ENCODE results near the gene HYAL2. TPM values are rescaled to one million over a fixed set of nuclear protein-coding genes. Genes with fewer than 3 reads are reported as not detected.
"Not testable (repeated sequence)": the region's sequence is repeated elsewhere in the genome, so short reads cannot be mapped to it uniquely, and the experiment has no call there.

HYAL2 gene
- total and polyA plus RNA-seq, 9 donors: 10.9 to 81.6 (median 41.2) TPM

DNA sequence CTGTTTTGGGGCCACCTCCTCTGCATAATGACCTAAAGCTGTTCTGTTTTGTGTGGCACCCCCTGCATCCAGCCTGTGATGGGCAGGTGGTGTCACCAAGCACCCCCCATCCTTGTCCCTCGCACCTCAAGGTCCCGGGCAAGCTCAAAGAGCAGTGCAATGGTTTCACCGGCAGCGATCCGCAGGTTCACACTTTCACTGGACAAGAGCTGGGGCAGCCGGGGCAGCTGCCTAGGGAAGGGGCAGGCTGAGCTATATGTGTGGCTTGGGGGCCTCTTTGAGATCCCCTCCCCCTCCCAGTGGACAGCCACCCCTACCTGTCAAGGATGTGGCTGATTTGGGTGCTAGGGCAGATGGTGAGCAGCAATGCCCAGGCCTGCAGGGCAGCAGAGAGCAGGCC lies 33.4 kb downstream of the HYAL2 start:
- no peak for TF ChIP-seq EP300 (IDR thresholded peaks at IDR 0.05)
- TF ChIP-seq, protein P1, sequence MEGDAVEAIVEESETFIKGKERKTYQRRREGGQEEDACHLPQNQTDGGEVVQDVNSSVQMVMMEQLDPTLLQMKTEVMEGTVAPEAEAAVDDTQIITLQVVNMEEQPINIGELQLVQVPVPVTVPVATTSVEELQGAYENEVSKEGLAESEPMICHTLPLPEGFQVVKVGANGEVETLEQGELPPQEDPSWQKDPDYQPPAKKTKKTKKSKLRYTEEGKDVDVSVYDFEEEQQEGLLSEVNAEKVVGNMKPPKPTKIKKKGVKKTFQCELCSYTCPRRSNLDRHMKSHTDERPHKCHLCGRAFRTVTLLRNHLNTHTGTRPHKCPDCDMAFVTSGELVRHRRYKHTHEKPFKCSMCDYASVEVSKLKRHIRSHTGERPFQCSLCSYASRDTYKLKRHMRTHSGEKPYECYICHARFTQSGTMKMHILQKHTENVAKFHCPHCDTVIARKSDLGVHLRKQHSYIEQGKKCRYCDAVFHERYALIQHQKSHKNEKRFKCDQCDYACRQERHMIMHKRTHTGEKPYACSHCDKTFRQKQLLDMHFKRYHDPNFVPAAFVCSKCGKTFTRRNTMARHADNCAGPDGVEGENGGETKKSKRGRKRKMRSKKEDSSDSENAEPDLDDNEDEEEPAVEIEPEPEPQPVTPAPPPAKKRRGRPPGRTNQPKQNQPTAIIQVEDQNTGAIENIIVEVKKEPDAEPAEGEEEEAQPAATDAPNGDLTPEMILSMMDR (IDR thresholded peaks at IDR 0.05): no peak
- no peak for TF ChIP-seq POLR2A (IDR thresholded peaks at IDR 0.05)
- no peak overlapping the region for H3K4me3 ChIP-seq
- intact Hi-C loops (cut with DNase I): no loop called here
- H3K9me3 ChIP-seq: no peaks in the 10 kb centered on the region
- no peak overlapping the region for H3K27ac ChIP-seq
- H3K4me1 ChIP-seq (ENCODE audit: insufficient read depth): peaks cover 6% of the 10 kb centered on the region
- WGBS, 3 donors: 86 to 90% (median 89%) methylated on average over 6 of the region's 6 CpGs
- DNase-seq: no peak
- no peaks in the 10 kb centered on the region for H3K36me3 ChIP-seq
- no peaks in the 10 kb centered on the region for H3K27me3 ChIP-seq

DNA sequence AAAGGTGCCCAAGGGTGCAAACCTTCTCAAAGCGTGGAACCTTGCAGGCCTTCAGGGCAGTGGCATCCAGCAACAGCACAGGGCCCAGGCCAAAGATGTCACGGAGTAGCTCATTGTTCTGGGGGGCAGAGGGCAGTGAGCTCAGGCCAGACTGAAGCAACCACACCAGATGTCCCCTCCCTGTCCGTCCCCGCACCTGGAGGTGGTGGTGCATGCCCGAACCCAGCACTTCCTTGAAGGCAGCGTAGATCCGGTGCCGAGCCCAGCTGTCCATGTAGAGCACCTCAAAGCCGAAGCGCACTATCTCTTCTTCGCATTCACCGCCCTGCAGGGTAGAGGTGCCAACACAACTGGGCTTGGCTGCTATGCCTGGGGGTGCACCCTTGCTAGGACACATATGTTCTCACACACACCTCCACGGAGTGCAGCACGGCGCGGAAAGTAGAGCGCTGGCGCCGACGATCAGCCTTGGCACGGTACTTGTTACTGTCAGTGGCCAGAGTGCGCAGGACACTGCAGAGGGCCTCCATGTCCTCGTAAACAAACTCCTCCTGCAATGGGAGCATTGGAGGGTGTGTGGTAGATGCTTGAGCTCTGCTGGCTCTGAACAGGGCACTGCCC lies 34.0 kb downstream of the HYAL2 start:
- Histone ChIP-seq H3K27ac (no peak overlapping the region), H3K4me3 (no peak overlapping the region), H3K9me3 (no peaks in the 10 kb centered on the region), H3K4me1 (ENCODE audit: insufficient read depth) (peaks cover 6% of the 10 kb centered on the region), H3K27me3 (no peaks in the 10 kb centered on the region), H3K36me3 (no peaks in the 10 kb centered on the region)
- intact Hi-C loops (cut with DNase I): no loop called here
- 90 to 93% (median 92%) methylated on average over 23 of the region's 23 CpGs for WGBS, 3 donors
- TF ChIP-seq, protein P1 (IDR thresholded peaks at IDR 0.05): no peak
- TF ChIP-seq EP300 (IDR thresholded peaks at IDR 0.05): no peak
- TF ChIP-seq POLR2A (IDR thresholded peaks at IDR 0.05): no peak
- no peak for DNase-seq

DNA sequence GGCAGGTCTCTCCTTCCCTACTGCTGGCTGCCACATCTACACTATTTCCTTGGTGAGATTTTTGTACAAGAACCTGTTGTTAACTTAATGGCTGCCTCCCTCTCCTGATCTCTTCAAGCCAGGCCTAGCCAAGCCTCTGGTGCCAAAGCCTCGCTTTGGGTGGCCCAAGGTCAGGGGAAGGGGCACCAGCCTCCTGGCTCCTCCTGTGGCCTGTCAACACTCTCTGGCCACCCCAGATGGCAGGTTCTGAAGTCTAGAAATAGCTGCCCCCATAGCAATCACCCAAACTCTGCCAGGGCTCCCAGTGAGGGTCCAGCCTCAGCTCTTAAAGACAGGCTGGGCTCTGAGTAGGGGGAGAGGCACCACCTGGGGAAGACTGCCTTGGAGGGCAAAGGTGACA lies 35.3 kb downstream of the HYAL2 start:
- 67 to 84% (median 83%) methylated on average over 1 of the region's 1 CpG for WGBS, 3 donors
- Histone ChIP-seq H3K27me3 (no peaks in the 10 kb centered on the region), H3K27ac (no peak overlapping the region), H3K4me1 (ENCODE audit: insufficient read depth) (peaks cover 3% of the 10 kb centered on the region), H3K9me3 (no peaks in the 10 kb centered on the region), H3K4me3 (no peak overlapping the region), H3K36me3 (no peaks in the 10 kb centered on the region)
- TF ChIP-seq, protein P1 (IDR thresholded peaks at IDR 0.05): no peak
- no peak for TF ChIP-seq EP300 (IDR thresholded peaks at IDR 0.05)
- no peak for TF ChIP-seq POLR2A (IDR thresholded peaks at IDR 0.05)
- intact Hi-C loops (cut with DNase I): no loop called here
- no peak for DNase-seq

DNA sequence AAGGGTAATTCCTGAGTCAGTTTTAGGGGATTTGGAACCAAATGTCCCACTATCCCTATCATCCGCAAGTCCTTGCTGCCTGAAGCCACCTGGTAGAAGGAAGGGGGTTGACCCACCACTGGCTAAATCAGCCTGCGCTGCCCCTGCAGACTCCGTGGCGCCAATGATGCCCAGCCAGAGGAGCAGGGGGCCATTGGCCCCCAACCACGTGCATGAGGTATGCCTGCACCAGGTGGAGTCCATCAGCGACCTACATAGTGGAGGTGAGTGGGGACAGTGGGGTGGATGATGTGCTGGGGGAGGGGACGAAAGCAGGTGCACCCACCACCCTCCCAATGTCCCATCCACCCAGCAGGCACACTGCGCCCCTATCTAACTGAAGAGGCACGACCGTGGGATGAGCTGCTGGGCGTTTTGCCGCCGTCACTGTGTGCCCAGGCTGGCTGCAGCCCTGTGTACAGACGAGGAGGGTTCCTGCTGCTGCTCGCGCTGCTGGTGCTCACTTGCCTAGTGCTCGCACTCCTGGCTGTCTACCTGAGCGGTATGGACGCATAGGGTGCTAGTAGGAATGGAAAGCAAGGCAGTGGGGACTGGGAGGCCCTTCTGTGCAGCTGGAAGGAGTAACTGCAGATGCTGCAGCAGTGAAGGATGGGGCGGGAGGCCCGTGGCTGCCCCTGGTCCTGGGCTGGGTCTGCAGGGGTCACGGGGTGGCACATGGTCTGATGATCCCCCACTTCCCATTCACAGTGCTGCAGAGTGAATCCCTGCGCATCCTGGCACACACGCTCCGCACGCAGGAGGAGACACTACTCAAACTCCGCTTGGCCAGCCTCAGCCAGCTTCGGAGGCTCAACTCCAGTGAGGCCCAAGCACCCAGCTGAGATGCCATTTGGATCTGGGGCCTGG lies 36.0 kb downstream of the HYAL2 start:
- peak in 1 of 5 donors; percentile 18 for DNase-seq
- H3K27ac ChIP-seq: no peak overlapping the region
- H3K27me3 ChIP-seq: no peaks in the 10 kb centered on the region
- H3K4me3 ChIP-seq: no peak overlapping the region
- intact Hi-C loops (cut with DNase I): no loop called here
- no peaks in the 10 kb centered on the region for H3K36me3 ChIP-seq
- TF ChIP-seq, protein P1 (IDR thresholded peaks at IDR 0.05): no peak
- TF ChIP-seq POLR2A (IDR thresholded peaks at IDR 0.05): no peak
- no peak for TF ChIP-seq EP300 (IDR thresholded peaks at IDR 0.05)
- H3K4me1 ChIP-seq (ENCODE audit: insufficient read depth): peaks cover 3% of the 10 kb centered on the region
- no peaks in the 10 kb centered on the region for H3K9me3 ChIP-seq
- WGBS, 3 donors: 79 to 80% (median 80%) methylated on average over 23 to 28 of the region's 28 CpGs

DNA sequence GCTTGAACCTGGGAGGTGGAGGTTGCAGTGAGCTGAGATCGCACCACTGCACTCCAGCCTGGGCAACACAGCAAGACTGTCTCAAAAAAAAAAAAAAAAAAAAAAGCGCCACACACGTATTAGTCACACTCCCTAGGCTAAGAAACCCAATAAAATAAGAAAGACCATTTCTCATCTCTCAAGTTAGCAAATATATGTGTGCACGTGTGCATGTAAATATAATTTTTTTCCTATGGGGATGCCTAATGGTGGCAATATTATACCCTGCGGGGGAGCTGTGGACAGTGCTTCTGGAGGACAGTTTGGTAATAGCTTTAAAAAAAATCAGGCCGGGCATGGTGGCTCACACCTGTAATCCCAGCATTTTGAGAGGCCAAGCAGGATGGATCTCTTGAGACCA lies 38.4 kb downstream of the HYAL2 start:
- H3K9me3 ChIP-seq; H3K4me1 ChIP-seq (ENCODE audit: insufficient read depth); H3K27me3 ChIP-seq; H3K4me3 ChIP-seq; H3K27ac ChIP-seq; H3K36me3 ChIP-seq; DNase-seq: not testable (repeated sequence)
- WGBS, 3 donors: 80 to 84% (median 81%) methylated on average over 6 of the region's 6 CpGs
- intact Hi-C loops (cut with DNase I): loop anchor here in 1 of 4 donors (1.0 kb wide), 1 partner anchor 34 kb away; no protein-coding TSS in a partner anchor

Data from ovary (tissue), 9 donors.